Measurements from ENCODE around the gene L1CAM. TPM values are rescaled to one million over a fixed set of nuclear protein-coding genes. Genes with fewer than 3 reads are reported as not detected.

The L1CAM gene
- total and polyA plus RNA-seq, 4 donors: 0.19 to 0.83 (median 0.47) TPM

- Histone ChIP-seq H3K27me3 (ENCODE audit: control insufficient read depth in 3 of 3, insufficient read depth in 3 of 3, low read length in 2 of 3) (no peaks in the 10 kb centered on the region), H3K27ac (ENCODE audit: low read depth in 1 of 2, low read length in 1 of 2) (peak overlapping the region; percentile 95 to 96), H3K4me1 (ENCODE audit: control insufficient read depth in 5 of 5, insufficient read depth in 5 of 5, low read length in 5 of 5) (peaks cover 0 to 29% (median 8%) of the 10 kb centered on the region in 5 donors), H3K9ac (ENCODE audit: insufficient read depth in 1 of 2, low read length in 2 of 2) (peak overlapping the region; percentile 46 to 82), H3K36me3 (ENCODE audit: control insufficient read depth in 4 of 4, insufficient read depth in 4 of 4, low read length in 4 of 4) (peaks cover 0 to 11% (median 4%) of the 10 kb centered on the region in 4 donors), H3K9me3 (ENCODE audit: control insufficient read depth in 4 of 4, insufficient read depth in 3 of 4, low read length in 3 of 4) (peaks cover 0 to 3% (median 0%) of the 10 kb centered on the region in 4 donors), H3K4me3 (peak overlapping the region; percentile 49)
- no peak for DNase-seq
- 0 to 14% methylated on average over 4 to 8 of the region's 8 CpGs for WGBS, 2 donors
- TF ChIP-seq CTCF (IDR thresholded peaks at IDR 0.05; ENCODE audit: control extremely low read depth, extremely low read depth): no peak
- no peak for ATAC-seq (ENCODE audit: insufficient read depth, low FRiP score)
Observed at GRCh38 chrX:153927672-153927921, 41.6 kb upstream of the L1CAM start.

- no peak for TF ChIP-seq CTCF (IDR thresholded peaks at IDR 0.05; ENCODE audit: control extremely low read depth, extremely low read depth)
- Histone ChIP-seq H3K36me3 (ENCODE audit: control insufficient read depth in 4 of 4, insufficient read depth in 4 of 4, low read length in 4 of 4) (peaks cover 0 to 10% (median 4%) of the 10 kb centered on the region in 4 donors), H3K27me3 (ENCODE audit: control insufficient read depth in 3 of 3, insufficient read depth in 3 of 3, low read length in 2 of 3) (no peaks in the 10 kb centered on the region), H3K4me3 (peak overlapping the region; percentile 49), H3K27ac (ENCODE audit: low read depth in 1 of 2, low read length in 1 of 2) (peak overlapping the region; percentile 95 to 96), H3K4me1 (ENCODE audit: control insufficient read depth in 5 of 5, insufficient read depth in 5 of 5, low read length in 5 of 5) (peaks cover 0 to 29% (median 9%) of the 10 kb centered on the region in 5 donors), H3K9ac (ENCODE audit: insufficient read depth in 1 of 2, low read length in 2 of 2) (peak overlapping the region; percentile 46 to 82), H3K9me3 (ENCODE audit: control insufficient read depth in 4 of 4, insufficient read depth in 3 of 4, low read length in 3 of 4) (peaks cover 0 to 3% (median 0%) of the 10 kb centered on the region in 4 donors)
- no peak for ATAC-seq (ENCODE audit: insufficient read depth, low FRiP score)
- DNase-seq: peak; percentile 47 to 71 (median 61)
- 0 to 26% methylated on average over 7 to 31 of the region's 31 CpGs for WGBS, 2 donors
Observed at GRCh38 chrX:153926858-153927671, 41.1 kb upstream of the L1CAM start.

- Histone ChIP-seq H3K27me3 (ENCODE audit: control insufficient read depth in 3 of 3, insufficient read depth in 3 of 3, low read length in 2 of 3) (no peaks in the 10 kb centered on the region), H3K36me3 (ENCODE audit: control insufficient read depth in 4 of 4, insufficient read depth in 4 of 4, low read length in 4 of 4) (peaks cover 0 to 5% (median 3%) of the 10 kb centered on the region in 4 donors), H3K4me1 (ENCODE audit: control insufficient read depth in 5 of 5, insufficient read depth in 5 of 5, low read length in 5 of 5) (peaks cover 0 to 29% (median 9%) of the 10 kb centered on the region in 5 donors), H3K9ac (ENCODE audit: insufficient read depth in 1 of 2, low read length in 2 of 2) (no peak overlapping the region), H3K4me3 (no peak overlapping the region), H3K27ac (ENCODE audit: low read depth in 1 of 2, low read length in 1 of 2) (peak overlapping the region; percentile 90 to 96), H3K9me3 (ENCODE audit: control insufficient read depth in 4 of 4, insufficient read depth in 3 of 4, low read length in 3 of 4) (peaks cover 0 to 3% (median 0%) of the 10 kb centered on the region in 4 donors)
- WGBS, 2 donors: 8 to 28% methylated on average over 2 to 4 of the region's 4 CpGs
- no peak for DNase-seq
- no peak for TF ChIP-seq CTCF (IDR thresholded peaks at IDR 0.05; ENCODE audit: control extremely low read depth, extremely low read depth)
- ATAC-seq (ENCODE audit: insufficient read depth, low FRiP score): peak; percentile 28
Observed at GRCh38 chrX:153926552-153926857, 40.5 kb upstream of the L1CAM start.
